OCI-LY7 (cell line): ENCODE measurements around the gene ASIC3. TPM values are rescaled to one million over a fixed set of nuclear protein-coding genes. Genes with fewer than 3 reads are reported as not detected.

Experiments
- BruUV-seq: library from RNA; stranded (reverse); fragments of 400-500 nt; replicated peaks from 2 replicates; lab custom pipeline; 2021; lab: Mats Ljungman, UMichigan
- CTCF ChIA-PET: fragments of 300-600 bp; sonication (Branson Sonifier 250); formaldehyde crosslinking; loops from one replicate; lab custom pipeline; 2022; ENCODE audit warnings: antibody characterized with exemption; ENCODE audit not compliant: unreplicated experiment; lab: Charles Lee
- POLR2A ChIA-PET: fragments of 300-600 bp; sonication (Branson Sonifier 250); formaldehyde crosslinking; loops from one replicate; lab custom pipeline; 2022; ENCODE audit warnings: antibody characterized with exemption; lab: Charles Lee
- DNase-seq: peaks from one replicate; pipeline ENCODE4 v3.0.0-alpha.2; 2015; ENCODE audit warnings: low spot score
- H2AFZ ChIP-seq: fragments of 200-600 bp; sonication (generic), shearing (Covaris generic); 2 replicates; pipeline ENCODE4 v1.6.1; 2014; ENCODE audit warnings: mild to moderate bottlenecking, antibody characterized with exemption, low read length, moderate library complexity
- H3K27ac ChIP-seq: fragments of 200-600 bp; sonication (generic); 2 replicates; pipeline ENCODE4 v1.5.1; 2014; ENCODE audit warnings: mixed run types, low read depth, mild to moderate bottlenecking, moderate library complexity, low read length, inconsistent platforms; ENCODE audit not compliant: poor library complexity, severe bottlenecking
- H3K36me3 ChIP-seq: fragments of 200-600 bp; sonication (generic); 2 replicates; pipeline ENCODE4 v1.6.1; 2014; ENCODE audit warnings: mild to moderate bottlenecking, antibody characterized with exemption, low read length, moderate library complexity, mixed read lengths; ENCODE audit not compliant: insufficient read depth
- H3K4me1 ChIP-seq: fragments of 200-600 bp; sonication (generic); 2 replicates; pipeline ENCODE4 v1.5.1; 2014; ENCODE audit warnings: mild to moderate bottlenecking, low read length; ENCODE audit not compliant: insufficient read depth, poor library complexity, severe bottlenecking
- H3K4me2 ChIP-seq: fragments of 200-600 bp; sonication (generic); 2 replicates; pipeline ENCODE4 v1.6.1; 2014; ENCODE audit warnings: mild to moderate bottlenecking, low read length
- H3K4me3 ChIP-seq: fragments of 200-600 bp; sonication (generic); 2 replicates; pipeline ENCODE4 v1.5.1; 2014; ENCODE audit warnings: mild to moderate bottlenecking, low read depth, low read length; ENCODE audit not compliant: poor library complexity, severe bottlenecking
- H3K79me2 ChIP-seq: fragments of 200-600 bp; sonication (generic); 2 replicates; pipeline ENCODE4 v1.6.1; 2016; ENCODE audit warnings: low read depth, mild to moderate bottlenecking, low read length, moderate library complexity, mixed read lengths; ENCODE audit not compliant: insufficient read depth
- H3K9me2 ChIP-seq: fragments of 200-600 bp; sonication (generic); 2 replicates; pipeline ENCODE4 v1.6.1; 2016; ENCODE audit warnings: mild to moderate bottlenecking, low read length, mixed read lengths; ENCODE audit not compliant: insufficient read depth
- H3K9me3 ChIP-seq: fragments of 200-600 bp; sonication (generic); 2 replicates; pipeline ENCODE4 v1.6.1; 2014; ENCODE audit warnings: mild to moderate bottlenecking, mixed run types, low read length, mixed read lengths
- H4K20me1 ChIP-seq: fragments of 200-600 bp; sonication (generic); 2 replicates; pipeline ENCODE4 v1.6.1; 2014; ENCODE audit warnings: mild to moderate bottlenecking, antibody characterized with exemption, low read length, moderate library complexity, mixed read lengths; ENCODE audit not compliant: insufficient read depth
- EZH2phosphoT487 ChIP-seq: fragments of 200-600 bp; sonication (generic); IDR thresholded peaks from 2 replicates; pipeline ENCODE4 v1.6.1; 2018; ENCODE audit warnings: low read depth, borderline replicate concordance, mild to moderate bottlenecking, mixed run types, antibody characterized with exemption, low read length, moderate library complexity, mixed read lengths
- intact Hi-C: fragments of 100-400 bp; cut with micrococcal nuclease; formaldehyde crosslinking; loops from one replicate; pipeline ENCODE4 v1.10.0; 2022; ENCODE audit not compliant: unreplicated experiment
- total RNA-seq, 2 experiments: library from RNA; depleted of rRNA in 1 of 2; stranded (reverse); fragments of >200 nt in 1 of 2; shearing (Covaris generic) in 1 of 2; gene quantifications; 2 replicates each; pipeline ENCODE4 v1.2.3, GENCODE V29; 2014 to 2022
- TF ChIP-seq, protein P1 (sequence below): fragments of 200-600 bp; sonication (generic); conservative IDR thresholded peaks from 2 replicates; pipeline ENCODE4 v1.5.1; 2014; ENCODE audit warnings: mild to moderate bottlenecking, antibody characterized with exemption, low read length, moderate library complexity, mixed read lengths

ASIC3 gene
- total RNA-seq, 2 experiments from 2014 or later, result 3.3 to 14.8 TPM

DNA sequence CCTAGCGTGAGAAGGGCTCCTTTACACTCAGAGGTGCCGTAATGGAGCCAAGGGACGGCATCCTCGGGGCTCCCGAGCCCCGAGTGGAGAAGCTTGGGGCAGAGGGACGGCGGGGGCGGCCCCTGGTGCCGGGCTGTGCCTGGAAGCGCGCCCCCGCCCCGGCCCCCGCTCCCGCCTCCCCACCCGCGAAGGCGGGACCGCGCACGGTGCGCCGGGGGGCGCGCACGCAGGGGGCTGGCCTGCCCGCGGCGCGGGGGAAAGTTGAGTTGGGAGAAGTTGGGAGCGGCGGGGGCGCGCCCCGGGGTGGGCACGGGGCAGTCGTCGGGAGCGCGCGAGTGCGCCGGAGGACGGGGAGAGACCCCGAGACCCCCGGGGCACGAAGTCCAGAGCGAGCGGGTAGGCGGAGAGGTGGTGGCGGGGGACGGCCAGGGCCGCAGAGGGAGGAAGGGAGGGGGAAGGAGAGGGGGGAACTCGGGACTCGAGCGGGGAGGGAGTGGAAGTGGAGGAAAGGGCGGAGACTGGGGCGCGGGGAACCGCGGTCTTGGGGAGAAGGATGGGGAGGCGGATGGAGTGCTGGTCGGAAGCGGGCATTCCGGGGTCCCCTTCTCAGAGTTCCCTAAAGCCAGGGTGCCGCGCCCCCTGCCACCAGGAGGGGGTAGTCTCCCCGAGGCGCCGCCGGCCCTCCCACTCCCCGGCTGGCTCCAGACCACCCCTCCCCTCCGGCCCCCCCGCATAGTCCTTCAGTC is 11.2 kb downstream of the ASIC3 start, which contains the start of gene SLC4A2:
Gene SLC4A2, plus strand, starts transcription at position 223 of the 746 bp plus-strand sequence. CDS start 2,399 bp downstream, outside the sequence.
- peak within 1 kb of the TSS; percentile 87 for H2AFZ ChIP-seq

DNA sequence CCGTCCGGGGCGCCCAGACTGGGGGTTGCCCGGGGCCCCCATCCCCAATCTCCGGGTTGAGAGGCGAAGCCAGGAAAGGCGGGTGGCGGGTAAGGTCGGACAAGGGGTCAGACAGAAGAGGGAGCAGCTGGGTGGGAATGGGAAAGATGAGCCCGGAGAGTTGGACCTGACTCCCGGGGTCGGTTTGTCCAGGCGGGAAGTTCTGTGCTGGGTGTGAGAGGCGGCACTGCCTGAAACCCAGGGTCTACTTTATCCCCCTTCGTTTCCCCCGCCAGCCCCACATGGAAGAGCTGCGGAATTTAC is 11.7 kb downstream of the ASIC3 start:
- no peak for TF ChIP-seq EZH2phosphoT487
- TF ChIP-seq, protein P1, sequence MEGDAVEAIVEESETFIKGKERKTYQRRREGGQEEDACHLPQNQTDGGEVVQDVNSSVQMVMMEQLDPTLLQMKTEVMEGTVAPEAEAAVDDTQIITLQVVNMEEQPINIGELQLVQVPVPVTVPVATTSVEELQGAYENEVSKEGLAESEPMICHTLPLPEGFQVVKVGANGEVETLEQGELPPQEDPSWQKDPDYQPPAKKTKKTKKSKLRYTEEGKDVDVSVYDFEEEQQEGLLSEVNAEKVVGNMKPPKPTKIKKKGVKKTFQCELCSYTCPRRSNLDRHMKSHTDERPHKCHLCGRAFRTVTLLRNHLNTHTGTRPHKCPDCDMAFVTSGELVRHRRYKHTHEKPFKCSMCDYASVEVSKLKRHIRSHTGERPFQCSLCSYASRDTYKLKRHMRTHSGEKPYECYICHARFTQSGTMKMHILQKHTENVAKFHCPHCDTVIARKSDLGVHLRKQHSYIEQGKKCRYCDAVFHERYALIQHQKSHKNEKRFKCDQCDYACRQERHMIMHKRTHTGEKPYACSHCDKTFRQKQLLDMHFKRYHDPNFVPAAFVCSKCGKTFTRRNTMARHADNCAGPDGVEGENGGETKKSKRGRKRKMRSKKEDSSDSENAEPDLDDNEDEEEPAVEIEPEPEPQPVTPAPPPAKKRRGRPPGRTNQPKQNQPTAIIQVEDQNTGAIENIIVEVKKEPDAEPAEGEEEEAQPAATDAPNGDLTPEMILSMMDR, result peak; percentile 14; the same call in 1 of the 2 replicates
- DNase-seq, result no peak
- BruUV-seq, result no TSS peak
- Histone ChIP-seq H3K36me3 (peaks cover 16% of the 10 kb centered on the region), H3K4me2 (peak overlapping the region; percentile 98), H3K4me3 (peak overlapping the region; percentile 98), H3K9me2 (no peaks in the 10 kb centered on the region), H2AFZ (peak overlapping the region; percentile 87; the same call in 1 of the 2 replicates), H3K9me3 (no peaks in the 10 kb centered on the region), H4K20me1 (no peaks in the 10 kb centered on the region), H3K4me1 (peaks cover 33% of the 10 kb centered on the region), H3K79me2 (peaks cover 14% of the 10 kb centered on the region; the same call in 1 of the 2 replicates), H3K27ac (peak overlapping the region; percentile 70)
- intact Hi-C loops, result no loop called here
- CTCF ChIA-PET, result interaction anchor here (0.6 kb wide), 2 partner anchors 28 to 52 kb away, joined by 3 to 5 read pairs; no protein-coding TSS in a partner anchor
- POLR2A ChIA-PET, result interaction anchor here (0.9 kb wide), 1 partner anchor 25 kb away, joined by 3 read pairs; no protein-coding TSS in a partner anchor

More for the DNA sequence above, 11.2 kb downstream of the ASIC3 start, which contains the start of gene SLC4A2:
- Histone ChIP-seq H3K9me3 (no peaks in the 10 kb centered on the region), H3K36me3 (peaks cover 11% of the 10 kb centered on the region), H3K9me2 (no peaks in the 10 kb centered on the region), H3K79me2 (peaks cover 14% of the 10 kb centered on the region; the same call in 1 of the 2 replicates), H3K27ac (peak within 1 kb of the TSS; percentile 70), H3K4me2 (peak within 1 kb of the TSS; percentile 98), H3K4me1 (peaks cover 33% of the 10 kb centered on the region), H4K20me1 (no peaks in the 10 kb centered on the region), H3K4me3 (peak within 1 kb of the TSS; percentile 98)
- no TSS peak for BruUV-seq
- DNase-seq, result peak; percentile 83
- ChIA-PET CTCF (interaction anchor here (0.6 kb wide), 1 partner anchor 27 kb away, joined by 3 read pairs; no protein-coding TSS in a partner anchor), POLR2A (interaction anchor here (0.8 to 1.3 kb wide), 2 partner anchors 9 to 24 kb away, joined by 3 read pairs; partner anchors contain the start of gene TMUB1)
- TF ChIP-seq, protein P1, result peak; percentile 73
- no peak for TF ChIP-seq EZH2phosphoT487
- intact Hi-C loops, result loop anchor here (1.0 kb wide), 2 partner anchors 21 to 52 kb away; partner anchors contain the start of gene FASTK
